ENCODE measurements around the gene TIGD6. TPM values are rescaled to one million over a fixed set of nuclear protein-coding genes. Genes with fewer than 3 reads are reported as not detected.

The TIGD6 gene
- total and polyA plus RNA-seq, 2 experiments from 2014 or later, result 1.4 to 2.1 TPM

DNA sequence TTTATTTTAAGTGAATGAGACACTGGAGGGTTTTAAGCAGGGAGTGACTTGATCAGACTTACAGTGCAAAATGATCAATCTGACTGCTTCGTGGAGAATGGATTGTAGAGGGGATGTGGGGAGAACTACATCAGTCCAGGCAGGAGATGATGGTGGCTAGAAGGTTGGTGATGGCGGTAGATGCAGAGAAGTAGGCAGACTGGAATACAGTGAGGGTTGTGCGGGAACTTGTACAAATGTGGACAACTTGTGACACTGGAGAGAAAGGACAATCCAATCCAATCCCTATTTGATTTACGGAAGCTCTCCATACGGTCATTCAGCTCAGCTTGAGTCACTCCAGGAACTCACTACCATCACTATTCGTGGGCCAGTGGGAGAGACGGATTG lies 593 bp downstream of the TIGD6 start:
- Histone ChIP-seq H2AFZ (peak overlapping the region; percentile 97), H3K27ac (ENCODE audit: low read depth) (peak overlapping the region; percentile 97), H3F3A (replicated peaks; ENCODE audit: low read depth) (peaks cover 12% of the 10 kb centered on the region; the same call in 1 of the 2 replicates), H3K4me1 (ENCODE audit: insufficient read depth) (peaks cover 6% of the 10 kb centered on the region; the same call in 1 of the 2 replicates), H3K4me3 (peak overlapping the region; percentile 96), H4K20me1 (replicated peaks; ENCODE audit: insufficient read depth) (peaks cover 20% of the 10 kb centered on the region), H3K27me3 (ENCODE audit: insufficient read depth) (no peaks in the 10 kb centered on the region), H3K36me3 (ENCODE audit: insufficient read depth) (peaks cover 6% of the 10 kb centered on the region; the same call in 1 of the 2 replicates), H3K9me2 (ENCODE audit: insufficient read depth) (no peaks in the 10 kb centered on the region), H3K79me2 (replicated peaks; ENCODE audit: insufficient read depth) (peaks cover 38% of the 10 kb centered on the region), H3K4me2 (peak overlapping the region; percentile 86)
- Mint-ChIP-seq H3K4me3 (peak overlapping the region; percentile 91), H3K4me1 (peaks cover 20% of the 10 kb centered on the region), H3K27me3 (ENCODE audit: insufficient read depth, low read depth, poor library complexity) (peaks cover 5% of the 10 kb centered on the region), H3K27ac (peak overlapping the region; percentile 95), H3K36me3 (ENCODE audit: low read depth) (peaks cover 3% of the 10 kb centered on the region), H3K9me3 (no peaks in the 10 kb centered on the region)
- DNase-seq (ENCODE audit: low spot score) (no peak), ATAC-seq (no peak)
- TF ChIP-seq, protein P1, sequence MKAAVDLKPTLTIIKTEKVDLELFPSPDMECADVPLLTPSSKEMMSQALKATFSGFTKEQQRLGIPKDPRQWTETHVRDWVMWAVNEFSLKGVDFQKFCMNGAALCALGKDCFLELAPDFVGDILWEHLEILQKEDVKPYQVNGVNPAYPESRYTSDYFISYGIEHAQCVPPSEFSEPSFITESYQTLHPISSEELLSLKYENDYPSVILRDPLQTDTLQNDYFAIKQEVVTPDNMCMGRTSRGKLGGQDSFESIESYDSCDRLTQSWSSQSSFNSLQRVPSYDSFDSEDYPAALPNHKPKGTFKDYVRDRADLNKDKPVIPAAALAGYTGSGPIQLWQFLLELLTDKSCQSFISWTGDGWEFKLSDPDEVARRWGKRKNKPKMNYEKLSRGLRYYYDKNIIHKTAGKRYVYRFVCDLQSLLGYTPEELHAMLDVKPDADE (IDR thresholded peaks at IDR 0.05), result no peak
- TF ChIP-seq NANOG (IDR thresholded peaks at IDR 0.05; ENCODE audit: borderline replicate concordance), result no peak
- TF ChIP-seq, protein P2, sequence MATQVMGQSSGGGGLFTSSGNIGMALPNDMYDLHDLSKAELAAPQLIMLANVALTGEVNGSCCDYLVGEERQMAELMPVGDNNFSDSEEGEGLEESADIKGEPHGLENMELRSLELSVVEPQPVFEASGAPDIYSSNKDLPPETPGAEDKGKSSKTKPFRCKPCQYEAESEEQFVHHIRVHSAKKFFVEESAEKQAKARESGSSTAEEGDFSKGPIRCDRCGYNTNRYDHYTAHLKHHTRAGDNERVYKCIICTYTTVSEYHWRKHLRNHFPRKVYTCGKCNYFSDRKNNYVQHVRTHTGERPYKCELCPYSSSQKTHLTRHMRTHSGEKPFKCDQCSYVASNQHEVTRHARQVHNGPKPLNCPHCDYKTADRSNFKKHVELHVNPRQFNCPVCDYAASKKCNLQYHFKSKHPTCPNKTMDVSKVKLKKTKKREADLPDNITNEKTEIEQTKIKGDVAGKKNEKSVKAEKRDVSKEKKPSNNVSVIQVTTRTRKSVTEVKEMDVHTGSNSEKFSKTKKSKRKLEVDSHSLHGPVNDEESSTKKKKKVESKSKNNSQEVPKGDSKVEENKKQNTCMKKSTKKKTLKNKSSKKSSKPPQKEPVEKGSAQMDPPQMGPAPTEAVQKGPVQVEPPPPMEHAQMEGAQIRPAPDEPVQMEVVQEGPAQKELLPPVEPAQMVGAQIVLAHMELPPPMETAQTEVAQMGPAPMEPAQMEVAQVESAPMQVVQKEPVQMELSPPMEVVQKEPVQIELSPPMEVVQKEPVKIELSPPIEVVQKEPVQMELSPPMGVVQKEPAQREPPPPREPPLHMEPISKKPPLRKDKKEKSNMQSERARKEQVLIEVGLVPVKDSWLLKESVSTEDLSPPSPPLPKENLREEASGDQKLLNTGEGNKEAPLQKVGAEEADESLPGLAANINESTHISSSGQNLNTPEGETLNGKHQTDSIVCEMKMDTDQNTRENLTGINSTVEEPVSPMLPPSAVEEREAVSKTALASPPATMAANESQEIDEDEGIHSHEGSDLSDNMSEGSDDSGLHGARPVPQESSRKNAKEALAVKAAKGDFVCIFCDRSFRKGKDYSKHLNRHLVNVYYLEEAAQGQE (IDR thresholded peaks at IDR 0.05; ENCODE audit: unreplicated experiment), result no peak
- no peak for TF ChIP-seq EZH2 (IDR thresholded peaks at IDR 0.05; ENCODE audit: low read depth, unreplicated experiment)
- TF ChIP-seq, protein P3, sequence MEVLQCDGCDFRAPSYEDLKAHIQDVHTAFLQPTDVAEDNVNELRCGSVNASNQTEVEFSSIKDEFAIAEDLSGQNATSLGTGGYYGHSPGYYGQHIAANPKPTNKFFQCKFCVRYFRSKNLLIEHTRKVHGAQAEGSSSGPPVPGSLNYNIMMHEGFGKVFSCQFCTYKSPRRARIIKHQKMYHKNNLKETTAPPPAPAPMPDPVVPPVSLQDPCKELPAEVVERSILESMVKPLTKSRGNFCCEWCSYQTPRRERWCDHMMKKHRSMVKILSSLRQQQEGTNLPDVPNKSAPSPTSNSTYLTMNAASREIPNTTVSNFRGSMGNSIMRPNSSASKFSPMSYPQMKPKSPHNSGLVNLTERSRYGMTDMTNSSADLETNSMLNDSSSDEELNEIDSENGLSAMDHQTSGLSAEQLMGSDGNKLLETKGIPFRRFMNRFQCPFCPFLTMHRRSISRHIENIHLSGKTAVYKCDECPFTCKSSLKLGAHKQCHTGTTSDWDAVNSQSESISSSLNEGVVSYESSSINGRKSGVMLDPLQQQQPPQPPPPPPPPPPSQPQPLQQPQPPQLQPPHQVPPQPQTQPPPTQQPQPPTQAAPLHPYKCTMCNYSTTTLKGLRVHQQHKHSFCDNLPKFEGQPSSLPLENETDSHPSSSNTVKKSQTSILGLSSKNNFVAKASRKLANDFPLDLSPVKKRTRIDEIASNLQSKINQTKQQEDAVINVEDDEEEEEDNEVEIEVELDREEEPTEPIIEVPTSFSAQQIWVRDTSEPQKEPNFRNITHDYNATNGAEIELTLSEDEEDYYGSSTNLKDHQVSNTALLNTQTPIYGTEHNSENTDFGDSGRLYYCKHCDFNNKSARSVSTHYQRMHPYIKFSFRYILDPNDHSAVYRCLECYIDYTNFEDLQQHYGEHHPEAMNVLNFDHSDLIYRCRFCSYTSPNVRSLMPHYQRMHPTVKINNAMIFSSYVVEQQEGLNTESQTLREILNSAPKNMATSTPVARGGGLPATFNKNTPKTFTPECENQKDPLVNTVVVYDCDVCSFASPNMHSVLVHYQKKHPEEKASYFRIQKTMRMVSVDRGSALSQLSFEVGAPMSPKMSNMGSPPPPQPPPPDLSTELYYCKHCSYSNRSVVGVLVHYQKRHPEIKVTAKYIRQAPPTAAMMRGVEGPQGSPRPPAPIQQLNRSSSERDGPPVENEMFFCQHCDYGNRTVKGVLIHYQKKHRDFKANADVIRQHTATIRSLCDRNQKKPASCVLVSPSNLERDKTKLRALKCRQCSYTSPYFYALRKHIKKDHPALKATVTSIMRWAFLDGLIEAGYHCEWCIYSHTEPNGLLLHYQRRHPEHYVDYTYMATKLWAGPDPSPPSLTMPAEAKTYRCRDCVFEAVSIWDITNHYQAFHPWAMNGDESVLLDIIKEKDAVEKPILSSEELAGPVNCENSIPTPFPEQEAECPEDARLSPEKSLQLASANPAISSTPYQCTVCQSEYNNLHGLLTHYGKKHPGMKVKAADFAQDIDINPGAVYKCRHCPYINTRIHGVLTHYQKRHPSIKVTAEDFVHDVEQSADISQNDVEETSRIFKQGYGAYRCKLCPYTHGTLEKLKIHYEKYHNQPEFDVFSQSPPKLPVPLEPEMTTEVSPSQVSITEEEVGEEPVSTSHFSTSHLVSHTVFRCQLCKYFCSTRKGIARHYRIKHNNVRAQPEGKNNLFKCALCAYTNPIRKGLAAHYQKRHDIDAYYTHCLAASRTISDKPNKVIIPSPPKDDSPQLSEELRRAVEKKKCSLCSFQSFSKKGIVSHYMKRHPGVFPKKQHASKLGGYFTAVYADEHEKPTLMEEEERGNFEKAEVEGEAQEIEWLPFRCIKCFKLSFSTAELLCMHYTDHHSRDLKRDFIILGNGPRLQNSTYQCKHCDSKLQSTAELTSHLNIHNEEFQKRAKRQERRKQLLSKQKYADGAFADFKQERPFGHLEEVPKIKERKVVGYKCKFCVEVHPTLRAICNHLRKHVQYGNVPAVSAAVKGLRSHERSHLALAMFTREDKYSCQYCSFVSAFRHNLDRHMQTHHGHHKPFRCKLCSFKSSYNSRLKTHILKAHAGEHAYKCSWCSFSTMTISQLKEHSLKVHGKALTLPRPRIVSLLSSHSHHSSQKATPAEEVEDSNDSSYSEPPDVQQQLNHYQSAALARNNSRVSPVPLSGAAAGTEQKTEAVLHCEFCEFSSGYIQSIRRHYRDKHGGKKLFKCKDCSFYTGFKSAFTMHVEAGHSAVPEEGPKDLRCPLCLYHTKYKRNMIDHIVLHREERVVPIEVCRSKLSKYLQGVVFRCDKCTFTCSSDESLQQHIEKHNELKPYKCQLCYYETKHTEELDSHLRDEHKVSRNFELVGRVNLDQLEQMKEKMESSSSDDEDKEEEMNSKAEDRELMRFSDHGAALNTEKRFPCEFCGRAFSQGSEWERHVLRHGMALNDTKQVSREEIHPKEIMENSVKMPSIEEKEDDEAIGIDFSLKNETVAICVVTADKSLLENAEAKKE (CRISPR knock-in tag; IDR thresholded peaks at IDR 0.05), result no peak
- no peak for TF ChIP-seq EZH2phosphoT487 (IDR thresholded peaks at IDR 0.05; ENCODE audit: unreplicated experiment)
- TF ChIP-seq, protein P4, sequence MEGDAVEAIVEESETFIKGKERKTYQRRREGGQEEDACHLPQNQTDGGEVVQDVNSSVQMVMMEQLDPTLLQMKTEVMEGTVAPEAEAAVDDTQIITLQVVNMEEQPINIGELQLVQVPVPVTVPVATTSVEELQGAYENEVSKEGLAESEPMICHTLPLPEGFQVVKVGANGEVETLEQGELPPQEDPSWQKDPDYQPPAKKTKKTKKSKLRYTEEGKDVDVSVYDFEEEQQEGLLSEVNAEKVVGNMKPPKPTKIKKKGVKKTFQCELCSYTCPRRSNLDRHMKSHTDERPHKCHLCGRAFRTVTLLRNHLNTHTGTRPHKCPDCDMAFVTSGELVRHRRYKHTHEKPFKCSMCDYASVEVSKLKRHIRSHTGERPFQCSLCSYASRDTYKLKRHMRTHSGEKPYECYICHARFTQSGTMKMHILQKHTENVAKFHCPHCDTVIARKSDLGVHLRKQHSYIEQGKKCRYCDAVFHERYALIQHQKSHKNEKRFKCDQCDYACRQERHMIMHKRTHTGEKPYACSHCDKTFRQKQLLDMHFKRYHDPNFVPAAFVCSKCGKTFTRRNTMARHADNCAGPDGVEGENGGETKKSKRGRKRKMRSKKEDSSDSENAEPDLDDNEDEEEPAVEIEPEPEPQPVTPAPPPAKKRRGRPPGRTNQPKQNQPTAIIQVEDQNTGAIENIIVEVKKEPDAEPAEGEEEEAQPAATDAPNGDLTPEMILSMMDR (conservative IDR thresholded peaks at IDR 0.05; ENCODE audit: low read depth in 2 of 2), result no peak
- no peak for TF ChIP-seq ZNF114 (CRISPR knock-in tag; IDR thresholded peaks at IDR 0.05)
- TF ChIP-seq JUNB (IDR thresholded peaks at IDR 0.05; ENCODE audit: unreplicated experiment), result no peak
- no peak for TF ChIP-seq STAT1 (IDR thresholded peaks at IDR 0.05; ENCODE audit: unreplicated experiment)
- TF ChIP-seq POLR2AphosphoS5 (IDR thresholded peaks at IDR 0.05; ENCODE audit: low read depth), result no peak
- TF ChIP-seq ZNF331 (CRISPR knock-in tag; IDR thresholded peaks at IDR 0.05; ENCODE audit: low read depth), result no peak
- TF ChIP-seq CREB1 (CRISPR knock-in tag; IDR thresholded peaks at IDR 0.05; ENCODE audit: low read depth), result no peak

Measured in GM23338 (cell line).